HG03558 (cell line): ENCODE data around the gene DMTF1.
A peak's percentile ranks its signal among the peaks of the same experiment; 100 is the strongest.

Experiments
- ATAC-seq: cut with Tn5 transposase; IDR thresholded peaks from one replicate; pipeline ENCODE4 v1.9.1; 2021; ENCODE audit warnings: moderate number of reproducible peaks; ENCODE audit not compliant: unreplicated experiment; ENCODE audit errors: extremely low read depth

Gene DMTF1

DNA sequence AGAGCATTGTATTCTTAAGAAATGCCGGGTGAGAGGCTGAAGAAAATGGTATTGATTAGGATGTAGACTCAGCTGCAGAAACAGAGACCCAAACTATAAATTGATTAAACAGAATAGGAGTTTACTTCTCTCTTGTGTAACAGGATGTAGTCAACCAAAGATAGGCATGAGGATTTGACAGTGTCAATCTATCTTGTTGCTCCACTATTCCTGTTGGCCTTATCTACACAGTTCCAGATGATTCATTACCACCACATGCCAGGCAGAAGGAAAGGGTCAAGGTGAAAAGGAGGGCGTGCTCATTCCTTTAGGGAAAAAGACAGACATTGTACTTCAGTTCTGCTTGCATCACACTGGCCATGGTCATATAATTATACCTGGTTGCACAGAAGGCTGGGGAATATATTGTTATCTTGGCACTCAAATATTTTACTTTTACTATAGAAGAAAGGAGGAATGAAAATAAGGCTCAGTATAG, 11.9 kb upstream of the DMTF1 start:
- no peak for ATAC-seq

GRCh38 chr7:87144173-87144657, 8.0 kb upstream of the DMTF1 start:
- ATAC-seq, result peak; percentile 98

DNA sequence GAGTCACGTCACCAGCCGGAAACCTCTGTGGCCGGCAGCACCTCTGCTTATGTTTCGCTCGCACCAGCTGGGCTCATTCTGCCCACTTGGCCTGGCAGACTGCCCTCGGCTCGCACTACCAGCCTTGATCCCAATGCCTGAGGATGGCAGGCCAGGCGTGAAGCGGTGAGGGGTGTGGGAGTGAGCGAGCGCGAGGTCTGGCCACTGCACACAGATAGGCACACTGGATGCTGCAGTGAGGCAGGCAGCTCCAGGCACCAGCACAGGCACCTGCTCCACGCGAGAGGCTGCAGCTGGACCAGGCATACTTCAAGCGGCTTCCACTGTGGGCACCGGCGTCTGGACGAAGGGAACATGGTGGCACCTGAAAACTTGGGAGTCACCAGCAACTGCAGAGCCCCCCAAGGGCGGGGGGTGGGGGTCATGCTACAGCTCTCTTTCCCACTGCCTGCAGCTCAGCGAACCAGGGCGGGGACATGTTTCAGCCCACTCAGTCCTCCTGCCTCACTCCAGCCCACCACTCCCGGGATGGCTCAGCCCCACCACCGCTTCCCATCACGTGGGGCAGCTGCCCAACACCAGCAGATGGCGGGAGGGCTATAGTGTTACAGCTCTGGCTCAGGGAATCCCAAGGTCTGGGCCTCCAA, 5.4 kb upstream of the DMTF1 start:
- no peak for ATAC-seq

- ATAC-seq, result no peak
These were observed 4.8 kb upstream of the DMTF1 start for GRCh38 chr7:87147500-87147899.

DNA sequence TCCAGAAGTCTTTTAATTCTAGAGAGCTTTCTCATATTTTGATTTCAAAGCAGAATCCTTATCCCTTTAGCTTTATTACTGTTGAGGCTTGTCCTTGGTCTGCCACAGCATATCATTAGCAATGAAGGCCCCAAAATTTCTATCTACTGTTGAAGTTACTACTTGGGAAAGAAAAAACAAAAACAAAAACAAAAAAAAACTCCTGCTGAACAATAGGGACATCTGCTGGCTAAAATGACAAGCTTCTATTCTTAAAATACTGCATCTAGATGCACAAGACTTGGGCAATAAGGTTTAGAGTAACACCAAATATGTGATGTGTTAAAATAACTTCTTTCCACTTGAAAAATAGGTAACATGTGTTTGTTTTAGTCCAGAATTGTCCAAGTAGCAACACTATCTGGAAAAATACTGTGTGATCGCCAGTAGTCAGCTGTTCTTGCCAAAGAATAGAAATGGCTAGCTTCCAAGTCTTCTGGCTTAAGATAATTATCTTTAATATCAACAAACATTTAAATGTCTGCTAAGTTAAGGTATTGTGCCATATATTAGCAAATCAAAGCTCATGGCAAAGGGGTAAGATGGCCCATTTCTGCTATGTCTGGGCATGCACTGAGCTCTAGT, 3.8 kb upstream of the DMTF1 start:
- ATAC-seq, result no peak

GRCh38 chr7:87151002-87151728, 1.1 kb upstream of the DMTF1 start:
- ATAC-seq, result no peak

- peak; percentile 8 for ATAC-seq
These were observed 533 bp upstream of the DMTF1 start for GRCh38 chr7:87151729-87152111.

GRCh38 chr7:87152897-87153641, 816 bp downstream of the DMTF1 start:
- no peak for ATAC-seq

DNA sequence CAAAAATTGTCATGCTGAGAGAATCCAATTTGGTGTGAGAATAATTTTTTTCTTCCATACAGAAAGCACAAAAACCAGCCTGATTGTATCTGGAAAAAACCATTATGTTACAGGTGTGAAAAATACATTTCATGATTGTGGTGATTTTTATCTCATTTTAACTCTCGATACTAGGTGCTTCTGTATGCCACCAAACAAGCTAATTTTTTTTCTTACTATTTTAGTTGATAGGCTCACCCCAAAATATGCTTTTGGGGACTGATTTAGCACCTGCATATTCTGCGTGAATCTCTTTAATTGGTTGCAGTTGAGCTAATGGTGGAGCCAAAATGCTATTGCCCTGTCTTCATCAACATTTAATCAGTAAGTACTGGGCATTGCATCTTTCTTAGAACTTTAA, 1.9 kb downstream of the DMTF1 start:
- no peak for ATAC-seq

GRCh38 chr7:87154569-87154968, 2.3 kb downstream of the DMTF1 start:
- ATAC-seq, result no peak

DNA sequence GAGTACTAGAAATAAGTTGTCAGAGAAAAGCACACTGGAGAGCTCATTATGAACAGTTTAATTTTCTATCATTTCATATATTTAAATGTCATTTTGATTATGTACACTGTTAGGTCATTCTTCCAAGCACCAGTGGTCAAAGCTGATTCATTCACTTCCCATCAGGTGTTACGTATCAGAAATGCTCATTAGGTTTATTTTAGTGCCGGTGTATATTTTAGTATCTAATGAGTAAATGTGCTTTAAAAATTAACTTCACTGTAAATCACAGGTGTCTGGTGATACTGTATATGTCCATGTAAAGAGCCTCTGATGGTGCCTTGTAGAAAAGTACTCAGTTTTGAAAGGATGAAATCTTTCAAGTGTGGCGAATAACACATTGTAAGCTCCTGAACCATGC, 3.5 kb downstream of the DMTF1 start:
- no peak for ATAC-seq

DNA sequence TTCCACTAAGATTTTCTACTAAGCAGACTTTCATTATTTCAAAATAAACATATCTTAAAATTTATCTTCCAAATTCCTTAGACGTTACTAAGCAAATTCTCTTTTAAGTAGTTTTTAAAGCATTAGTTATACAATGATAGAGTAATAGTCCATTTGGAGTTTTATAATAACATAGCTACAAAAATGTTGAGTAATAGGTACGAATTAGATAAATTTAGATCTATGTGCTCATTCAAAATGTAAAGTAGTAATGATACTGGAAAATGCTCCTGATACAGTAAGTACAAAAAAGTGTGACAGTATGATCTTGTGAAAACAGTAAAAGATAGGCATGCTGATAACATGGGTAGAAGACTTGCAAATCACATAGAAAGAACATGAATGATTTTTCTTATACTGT, 4.5 kb downstream of the DMTF1 start:
- no peak for ATAC-seq

DNA sequence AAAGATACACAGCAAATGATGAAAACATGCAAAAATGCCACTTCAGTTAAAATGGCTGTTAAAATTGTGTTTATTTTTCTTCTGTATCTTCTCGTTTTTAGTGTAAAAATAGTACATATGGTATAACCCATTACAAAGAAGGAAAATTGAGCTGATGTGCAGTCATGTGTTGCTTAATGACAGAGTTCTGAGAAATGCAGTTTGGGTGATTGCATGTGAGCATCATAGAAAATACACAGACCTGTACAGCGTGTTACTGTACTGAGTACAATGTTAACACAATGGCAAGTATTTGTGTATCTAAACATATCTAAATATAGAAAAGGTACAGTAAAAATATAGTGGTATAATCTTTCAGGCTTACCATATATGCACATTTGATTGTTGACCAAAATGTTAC, 7.3 kb downstream of the DMTF1 start:
- no peak for ATAC-seq

DNA sequence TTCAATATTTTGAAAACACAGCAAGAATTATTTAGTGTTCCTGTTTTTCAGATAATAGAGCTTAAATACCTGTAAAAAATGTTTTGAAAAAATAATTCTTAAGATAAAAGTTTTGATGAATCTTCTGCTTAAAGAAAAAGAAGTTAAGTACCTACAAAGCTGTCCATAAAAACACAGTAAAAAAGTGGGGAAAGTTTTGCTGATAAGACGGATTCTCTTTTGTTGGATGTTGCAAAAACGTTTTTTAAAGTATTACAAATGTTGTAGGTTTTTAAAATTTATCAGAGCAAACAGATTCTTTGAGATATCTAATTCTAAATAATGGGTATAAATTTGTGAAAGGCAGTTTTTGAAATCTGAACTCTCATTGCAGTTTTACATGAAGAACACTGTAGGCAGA, 12.2 kb downstream of the DMTF1 start:
- ATAC-seq, result no peak

GRCh38 chr7:87170828-87171227, 18.6 kb downstream of the DMTF1 start:
- ATAC-seq, result no peak

DNA sequence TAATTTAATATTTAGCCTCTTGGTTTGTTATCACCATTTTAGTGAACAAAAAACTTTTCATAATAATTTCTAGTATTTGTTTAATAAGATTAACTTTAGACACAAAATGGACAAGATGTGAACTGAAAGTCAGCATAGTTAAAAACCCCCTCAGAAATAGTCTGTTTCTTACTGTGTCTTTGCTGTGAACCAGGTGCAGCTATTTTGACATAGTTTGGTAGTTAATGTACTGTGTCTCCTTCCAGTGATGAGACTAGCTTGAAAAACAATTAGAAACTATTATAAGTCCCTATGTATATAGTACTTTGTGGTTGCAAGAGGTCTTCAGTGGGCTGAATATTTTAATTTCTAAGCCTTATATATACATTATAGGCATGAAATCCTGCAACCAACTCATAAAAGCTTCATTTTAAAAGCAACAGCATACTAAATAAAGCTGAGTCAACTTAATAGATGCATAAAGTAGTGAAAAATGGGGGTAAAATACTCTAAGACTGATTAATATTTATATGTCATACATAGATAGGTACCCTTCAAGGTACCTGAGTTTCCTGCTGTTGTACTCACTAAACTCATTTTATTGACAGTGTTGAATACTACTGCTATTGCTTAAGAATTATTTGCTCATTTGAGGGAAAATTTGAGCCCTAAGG, 19.2 kb downstream of the DMTF1 start:
- no peak for ATAC-seq

DNA sequence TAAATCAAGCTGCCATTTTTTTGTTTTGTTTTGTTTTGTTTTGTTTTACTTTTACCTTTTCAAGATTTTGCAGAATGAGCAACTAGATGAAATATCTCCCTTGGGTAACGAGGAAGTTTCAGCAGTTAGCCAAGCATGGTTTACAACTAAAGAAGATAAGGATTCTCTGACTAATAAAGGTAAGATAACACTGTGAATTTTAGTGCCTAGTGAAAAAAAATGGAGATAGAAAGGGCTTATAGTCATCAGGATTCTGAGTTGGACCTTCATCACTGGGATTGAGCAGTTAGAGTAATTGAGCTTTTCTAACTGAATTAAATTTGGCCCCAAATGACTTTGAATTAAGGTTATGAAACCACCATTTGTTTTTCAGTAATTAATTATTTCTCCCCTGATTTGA, 21.2 kb downstream of the DMTF1 start:
- no peak for ATAC-seq

DNA sequence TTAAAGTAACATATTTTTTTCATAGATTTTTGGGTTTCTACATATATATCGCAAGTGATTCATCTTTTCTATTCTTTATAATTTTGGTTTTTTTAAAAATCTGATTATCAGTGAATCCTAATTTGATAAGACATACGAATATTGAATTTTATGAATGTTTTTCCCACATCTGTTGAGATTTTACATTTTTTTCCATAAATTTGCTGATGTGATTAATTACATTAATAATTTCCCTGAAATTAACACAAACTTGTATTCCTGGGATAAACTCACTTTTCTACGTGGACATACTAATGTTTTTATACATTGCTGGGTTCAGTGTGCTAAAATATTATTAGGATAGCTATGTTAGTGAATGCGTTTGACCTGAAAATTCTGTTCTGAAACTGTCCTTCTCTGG, 26.1 kb downstream of the DMTF1 start:
- ATAC-seq, result no peak

DNA sequence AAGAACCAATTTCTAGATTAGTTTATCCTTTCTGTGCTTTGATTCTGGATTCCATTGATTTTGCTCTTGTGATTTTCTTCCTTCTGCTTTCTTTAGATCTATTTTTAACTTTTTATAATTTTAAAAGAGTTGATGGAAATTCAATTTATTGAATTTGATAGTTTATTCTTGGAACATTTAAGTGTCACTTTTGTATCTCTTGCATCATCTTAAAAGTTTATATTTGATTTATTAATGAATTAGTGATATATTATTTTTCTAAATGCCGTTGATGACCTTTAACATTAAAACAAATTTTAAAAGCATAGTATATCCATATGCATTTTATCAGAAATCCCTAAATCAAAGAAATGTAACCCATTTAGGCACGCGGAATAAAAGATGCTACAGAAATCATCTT, 26.9 kb downstream of the DMTF1 start:
- ATAC-seq, result no peak

DNA sequence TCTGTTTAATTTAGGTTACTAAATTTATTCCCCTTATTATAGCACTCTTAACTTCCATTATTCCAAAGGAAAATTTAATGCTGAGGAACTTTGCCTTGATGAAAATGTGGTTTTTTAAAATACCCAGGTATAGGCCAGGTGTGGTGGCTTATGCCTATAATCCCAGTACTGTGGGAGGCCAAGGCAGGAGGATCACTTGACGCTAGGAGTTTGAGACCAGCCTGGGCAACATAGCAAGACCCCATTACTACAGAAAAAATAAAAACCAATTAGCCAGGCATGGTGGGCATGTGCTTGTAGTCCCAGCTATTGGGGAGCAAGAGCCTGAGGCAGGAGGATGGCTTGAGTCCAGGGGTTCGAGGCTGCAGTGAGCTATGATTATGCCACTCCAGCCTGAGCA, 34.9 kb downstream of the DMTF1 start:
- ATAC-seq, result no peak
